NCI-H345 treated with DMSO at 0.1 percent for 48 hours (cell line): ENCODE measurements around the gene TMC1.
"Not testable (repeated sequence)": the region's sequence is repeated elsewhere in the genome, so short reads cannot be mapped to it uniquely, and the experiment has no call there.

ENCODE experiments used
- DNase-seq: peaks from one replicate; lab custom pipeline; 2025; ENCODE audit not compliant: unreplicated experiment; lab: John Stamatoyannopoulos, UW

TMC1 gene

DNA sequence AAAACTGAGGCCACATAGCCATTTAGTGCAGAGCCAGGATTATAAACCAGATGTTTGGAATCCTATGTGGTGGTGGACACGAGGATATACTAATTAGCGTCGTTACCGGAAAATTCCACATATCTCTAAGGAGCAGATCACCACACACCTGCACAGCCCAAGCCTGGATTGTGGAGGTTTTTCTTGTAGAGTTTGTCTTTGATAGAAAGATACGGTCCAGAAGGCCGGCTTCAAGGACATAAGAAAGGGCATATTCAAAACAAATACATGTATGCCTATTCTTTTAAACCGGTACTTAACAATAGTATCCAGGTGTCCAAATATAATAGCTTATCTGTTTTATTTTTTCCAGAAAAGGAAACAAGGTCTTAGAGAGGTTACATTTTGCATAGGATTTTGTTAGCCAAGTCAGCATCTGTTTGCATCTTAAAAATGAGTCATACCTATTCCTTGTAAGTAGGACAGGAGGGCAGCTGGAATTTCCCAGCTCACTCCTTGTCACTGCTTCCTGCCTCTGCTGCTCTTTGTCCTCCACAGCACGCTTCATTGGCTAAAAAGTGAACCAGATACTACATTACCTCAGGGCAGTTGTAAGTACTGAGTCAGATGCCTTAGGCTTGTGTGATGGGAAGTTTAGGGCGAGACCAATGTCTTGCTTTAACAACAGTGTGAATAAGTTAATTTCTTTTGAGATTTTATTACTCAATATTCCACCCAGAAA is 3.6 kb downstream of the TMC1 start:
- no peak for DNase-seq

- no peak for DNase-seq
Measured at GRCh38 chr9:72526901-72527800, 5.7 kb downstream of the TMC1 start.

- DNase-seq = no peak
Measured at GRCh38 chr9:72527801-72528195, 6.4 kb downstream of the TMC1 start.

- DNase-seq = no peak
Measured at GRCh38 chr9:72529531-72529930, 8.1 kb downstream of the TMC1 start.

DNA sequence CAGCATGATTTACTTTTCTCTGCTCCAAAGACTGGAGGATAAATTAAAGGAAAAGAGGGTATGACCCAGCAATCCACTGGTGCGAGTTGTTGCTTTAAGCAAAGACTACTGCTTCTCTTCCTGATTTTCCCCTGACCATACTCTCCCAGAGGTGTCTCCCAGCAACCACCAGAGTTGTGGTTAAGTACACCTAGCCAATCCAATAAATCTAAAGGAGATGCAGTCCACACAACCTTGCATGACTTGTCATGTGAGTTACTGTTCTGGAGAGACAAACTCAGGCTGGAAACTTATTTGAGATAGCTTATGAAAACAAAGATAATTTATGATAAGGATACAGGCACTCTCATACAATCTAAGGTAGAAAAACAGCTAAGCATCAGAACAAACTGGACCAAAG is 11.9 kb downstream of the TMC1 start:
- DNase-seq = no peak

DNA sequence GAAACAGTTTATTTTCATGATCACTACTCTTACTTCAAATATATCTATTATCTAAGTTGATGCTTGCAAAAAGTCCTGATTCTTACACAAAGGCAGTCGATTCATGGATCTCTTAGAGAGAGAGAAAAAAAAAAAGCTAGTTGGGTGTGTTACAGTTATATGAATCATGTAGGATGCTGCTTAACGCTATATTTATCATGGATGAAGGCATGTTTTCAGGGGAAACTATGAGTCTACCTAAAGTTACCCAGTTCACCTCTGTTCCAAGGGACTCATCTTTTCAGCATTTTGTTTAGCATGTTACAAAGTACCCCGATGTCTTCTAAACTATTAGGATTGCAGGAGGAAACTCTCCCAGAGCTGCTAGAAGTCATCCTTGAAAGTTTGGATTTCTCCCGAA is 13.5 kb downstream of the TMC1 start:
- no peak for DNase-seq

DNA sequence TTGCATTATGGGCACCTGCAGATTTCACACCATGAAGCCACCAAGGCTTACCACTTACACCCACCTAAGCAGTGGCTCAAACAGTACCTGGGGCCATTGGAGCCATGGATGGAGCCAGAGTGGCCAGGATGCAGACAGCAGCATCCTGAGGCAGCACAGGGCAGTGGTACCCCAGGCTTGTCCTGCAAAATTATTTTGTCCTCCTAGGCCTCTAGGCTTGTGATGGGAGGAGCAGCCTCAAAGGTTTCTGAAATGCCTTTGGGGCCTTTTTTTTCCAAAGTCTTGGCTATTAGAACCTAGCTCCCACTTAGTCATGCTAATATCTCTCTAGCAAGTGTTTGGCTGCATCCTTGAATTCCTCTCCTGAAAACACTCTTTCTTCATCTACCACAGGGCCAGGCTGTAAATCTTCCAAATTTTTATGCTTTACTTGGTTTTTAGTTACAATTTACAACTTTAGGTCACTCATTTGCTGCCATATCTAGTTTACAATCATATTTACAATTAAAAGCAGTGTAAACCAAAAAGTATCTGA is 15.7 kb downstream of the TMC1 start:
- DNase-seq = no peak

- DNase-seq = no peak
Measured at GRCh38 chr9:72537671-72538070, 16.3 kb downstream of the TMC1 start.

- no peak for DNase-seq
Measured at GRCh38 chr9:72538921-72539702, 17.7 kb downstream of the TMC1 start.

DNA sequence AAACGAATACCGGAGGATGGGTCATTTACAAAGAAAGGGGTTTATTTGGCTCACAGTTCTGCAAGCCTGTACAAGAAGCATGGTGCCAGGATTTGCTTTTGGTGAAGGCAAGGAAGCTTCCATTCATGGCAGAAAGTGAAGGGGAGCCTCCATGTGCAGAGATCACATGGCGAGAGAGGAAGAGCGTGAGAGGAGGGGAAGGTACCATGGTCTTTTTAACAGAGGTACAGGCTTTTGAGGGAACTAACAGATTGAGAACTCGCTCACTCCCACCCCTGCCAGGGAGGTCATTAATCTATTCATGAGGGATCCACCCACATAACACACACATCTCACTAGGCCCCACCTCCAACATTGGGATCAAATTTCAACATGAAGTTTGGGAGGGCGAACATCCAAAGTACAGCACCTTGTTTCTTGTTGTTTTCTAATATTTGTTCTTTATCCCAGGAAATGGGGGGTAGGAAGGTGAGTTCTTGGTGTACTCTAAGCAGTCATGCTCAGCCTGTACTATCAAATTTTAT is 18.5 kb downstream of the TMC1 start:
- no peak for DNase-seq

DNA sequence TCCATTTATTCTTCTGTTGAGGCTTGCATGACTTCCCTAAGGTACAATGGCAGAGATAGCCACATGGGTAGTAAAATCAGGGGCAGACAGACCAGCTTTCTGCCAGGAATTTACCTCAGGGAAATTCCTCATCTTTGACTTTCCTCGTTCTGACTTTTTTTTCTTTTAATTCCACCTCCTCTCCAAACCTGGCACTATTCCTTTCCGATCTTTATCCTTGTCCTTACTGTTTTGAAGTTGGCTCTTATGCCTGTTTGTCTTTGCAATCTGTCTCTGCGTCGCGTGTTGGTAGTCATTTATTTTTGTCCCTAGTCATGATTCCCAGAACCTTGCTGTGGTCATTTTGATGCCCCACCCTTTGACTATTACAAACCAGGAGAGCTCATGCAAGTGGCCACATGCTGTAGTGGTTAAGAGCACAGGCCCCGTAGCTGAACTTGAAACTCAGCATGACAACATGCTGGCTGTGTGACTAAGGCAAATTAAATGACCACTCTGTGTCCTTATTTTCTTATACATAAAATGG is 19.0 kb downstream of the TMC1 start:
- DNase-seq = no peak

DNA sequence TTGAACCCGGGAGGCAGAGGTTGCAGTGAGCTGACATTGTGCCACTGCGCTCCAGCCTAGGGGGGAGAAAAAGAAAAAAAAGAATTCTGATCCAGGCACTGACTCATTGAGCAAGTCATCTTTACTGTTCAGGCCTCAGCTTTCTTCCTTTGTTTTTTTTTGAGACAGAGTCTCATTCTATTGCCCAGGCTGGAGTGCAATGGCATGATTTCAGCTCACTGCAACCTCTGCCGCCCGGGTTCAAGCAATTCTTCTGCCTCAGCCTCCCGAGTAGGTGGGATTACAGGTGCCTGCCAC is 21.1 kb downstream of the TMC1 start:
- not testable (repeated sequence) for DNase-seq

GRCh38 chr9:72542917-72543316 is 21.5 kb downstream of the TMC1 start:
- no peak for DNase-seq

- DNase-seq = no peak
Measured at GRCh38 chr9:72551306-72551705, 29.9 kb downstream of the TMC1 start.

GRCh38 chr9:72552356-72552755 is 30.9 kb downstream of the TMC1 start:
- DNase-seq = no peak

DNA sequence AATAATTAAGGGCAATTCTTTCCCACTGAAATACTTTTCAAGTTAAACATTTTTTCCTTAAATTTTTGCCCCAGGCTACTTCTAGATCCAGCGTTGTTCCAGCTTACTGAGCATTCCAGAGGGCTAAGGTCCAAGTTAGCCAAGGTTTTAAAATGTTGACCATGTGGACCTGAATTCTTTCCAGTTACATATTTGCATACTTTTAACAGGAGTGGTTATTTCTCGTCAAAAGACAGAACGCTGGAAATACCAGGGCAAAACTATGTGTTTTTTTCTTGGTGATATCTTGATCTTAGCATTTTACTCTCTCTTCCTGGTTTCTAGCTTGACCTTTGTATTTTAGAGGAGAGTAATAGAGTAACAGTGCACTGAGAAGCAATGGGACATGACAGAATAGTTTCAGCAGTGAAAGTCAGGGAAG is 32.8 kb downstream of the TMC1 start:
- no peak for DNase-seq

- DNase-seq = no peak
Measured at GRCh38 chr9:72557549-72557948, 36.1 kb downstream of the TMC1 start.

DNA sequence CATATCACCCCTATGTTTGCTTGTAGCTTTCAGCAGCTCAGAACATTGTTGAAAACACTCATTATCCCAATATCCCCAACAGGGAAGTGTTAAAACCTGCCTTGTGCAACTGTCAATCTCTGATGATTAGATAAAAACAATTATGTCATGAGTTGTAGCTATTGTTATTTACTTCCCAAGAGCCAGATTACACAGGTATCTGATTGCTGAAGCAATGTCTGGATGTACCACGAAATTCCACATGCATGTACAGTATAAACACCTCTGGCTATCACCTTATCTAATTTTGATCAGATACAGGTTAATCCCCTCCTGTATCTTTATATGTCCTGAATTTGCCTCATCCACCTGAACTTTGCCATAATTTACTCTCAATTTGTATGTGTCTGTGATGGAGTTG is 38.7 kb downstream of the TMC1 start:
- no peak for DNase-seq

DNA sequence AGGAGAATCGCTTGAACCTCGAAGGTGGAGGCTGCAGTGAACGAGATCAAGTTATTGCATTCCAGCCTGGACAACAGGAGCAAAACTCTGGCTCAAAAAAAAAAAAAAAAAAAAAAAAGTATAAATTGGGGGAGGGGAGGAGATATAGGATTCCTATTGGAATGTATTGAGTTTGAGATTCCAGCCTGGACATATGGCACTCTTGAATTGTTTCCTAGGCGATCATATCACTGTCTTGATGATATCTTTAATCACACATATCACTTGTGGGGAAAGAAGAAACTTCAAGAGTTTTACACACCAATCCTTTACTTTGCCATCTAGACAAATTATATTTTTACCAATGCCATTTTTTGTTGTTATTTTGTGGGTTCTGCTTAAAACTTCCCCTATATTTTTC is 42.4 kb downstream of the TMC1 start:
- no peak for DNase-seq

DNA sequence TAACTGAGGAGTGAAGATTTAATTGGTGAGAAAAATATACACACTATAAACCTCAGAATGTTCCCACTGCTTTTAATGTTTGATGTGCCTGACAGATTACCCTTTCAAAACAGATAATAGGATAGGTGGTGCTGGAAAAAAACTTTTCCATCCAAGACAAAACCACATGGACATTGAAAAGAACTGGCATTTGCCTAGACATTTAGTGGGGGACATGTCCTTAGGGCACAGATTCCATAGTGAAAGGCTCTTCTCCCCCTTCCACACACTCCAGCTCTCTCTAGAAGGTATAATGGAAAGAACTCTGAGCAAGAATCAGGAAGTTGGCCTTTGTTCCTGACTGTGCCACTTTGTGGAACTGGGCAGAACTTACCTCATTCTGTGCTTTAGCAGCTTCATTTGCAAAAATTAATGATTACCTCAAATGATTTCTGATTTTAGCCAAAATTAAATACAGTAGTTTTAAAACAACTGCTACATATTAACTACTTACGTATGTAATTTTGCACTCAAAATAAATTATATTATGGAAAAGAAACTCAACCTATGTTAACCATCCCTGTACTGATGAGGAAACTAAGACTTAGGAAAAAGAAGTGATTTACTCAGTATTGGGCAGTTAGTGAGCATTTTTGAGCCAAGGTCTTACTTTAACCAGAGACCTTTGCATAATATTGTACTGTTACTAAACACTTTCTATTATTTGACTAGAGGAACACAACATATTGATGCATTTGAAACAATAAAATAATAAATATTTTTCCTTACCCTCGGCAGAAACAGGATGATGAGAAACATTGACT is 43.3 kb downstream of the TMC1 start:
- no peak for DNase-seq
